Body of pancreas (tissue), 4 donors: ENCODE measurements around the gene S100P.

ENCODE experiments used
- CTCF ChIP-seq, 7 experiments: fragments of 450-650 bp in 4 of 7; fragments of 200-600 bp in 3 of 7; sonication (generic) in 3 of 7; IDR thresholded peaks; one replicate each; pipeline ENCODE4 v1.5.1; 2016 to 2019; ENCODE audit warnings: antibody characterized with exemption in 7 of 7
- POLR2A ChIP-seq, 3 donors: fragments of 450-650 bp; IDR thresholded peaks; one replicate each; pipeline ENCODE4 v1.6.1; 2016; ENCODE audit warnings: antibody characterized with exemption in 3 of 3, mild to moderate bottlenecking in 2 of 3

GRCh38 chr4:6682862-6683590 is 10.7 kb upstream of the S100P start:
- no peak for TF ChIP-seq CTCF (IDR thresholded peaks at IDR 0.05)
- no peak for TF ChIP-seq POLR2A (IDR thresholded peaks at IDR 0.05)
